AG09309 (cell line): ENCODE results near the gene LACRT.

Source experiments
- DNase-seq: peaks from one replicate; pipeline ENCODE4 v3.0.0-alpha.2; 2010; ENCODE audit warnings: low read depth
- H3K4me3 ChIP-seq: 2 replicates; pipeline ENCODE4 v1.5.1; 2011; ENCODE audit warnings: mild to moderate bottlenecking, low read depth, low read length, moderate library complexity; ENCODE audit not compliant: control insufficient read depth
- TF ChIP-seq, protein P1 (sequence below): IDR thresholded peaks from 2 replicates; pipeline ENCODE4 v1.5.1; 2011; ENCODE audit warnings: mild to moderate bottlenecking, low read depth, low read length, inconsistent platforms; ENCODE audit not compliant: insufficient read depth, control insufficient read depth; ENCODE audit errors: missing control alignments

Gene LACRT

DNA sequence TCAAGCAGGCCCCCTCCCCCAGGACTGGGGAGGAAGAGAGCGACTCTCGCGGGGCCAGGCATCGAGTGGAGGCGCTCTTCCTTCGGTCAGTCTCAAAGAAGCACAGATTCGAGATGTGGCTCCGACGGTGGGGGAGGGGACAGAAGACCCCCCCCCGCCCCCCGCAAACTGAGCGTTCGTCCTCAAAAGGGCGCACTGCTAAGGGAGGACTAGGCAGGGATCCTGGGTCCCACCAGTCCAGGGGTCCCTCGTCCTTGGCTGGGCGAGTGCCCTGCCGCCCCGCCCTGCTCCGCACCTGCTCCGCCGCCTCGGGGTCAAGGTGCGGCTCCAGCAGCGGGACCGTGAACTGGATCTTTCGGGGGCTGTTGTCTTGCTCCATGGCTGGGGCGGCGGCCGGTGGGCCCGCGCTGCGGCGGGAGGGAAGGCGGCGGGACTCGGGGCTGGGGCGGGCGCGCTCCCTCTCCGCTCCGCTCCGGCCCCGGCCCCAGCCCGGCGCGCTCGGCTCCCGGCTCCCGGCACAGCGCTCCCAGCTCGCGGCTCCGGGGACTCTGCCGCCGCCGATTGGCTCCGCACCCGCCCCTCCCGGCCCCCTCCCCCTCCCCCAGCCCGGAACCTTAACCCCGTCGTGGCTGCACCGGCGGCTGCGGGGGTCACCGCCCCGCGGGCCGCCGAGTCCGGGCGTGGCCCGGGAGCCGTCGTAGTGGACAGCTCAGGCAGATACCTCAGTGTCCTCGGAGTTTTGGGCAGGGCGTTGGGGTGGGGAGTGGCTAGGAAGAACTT lies 46.4 kb downstream of the LACRT start, which contains the start of gene PPP1R1A:
PPP1R1A (minus strand) TSS at position 550 of the 780 bp plus-strand sequence; CDS start at position 379, 171 bp downstream.
- TF ChIP-seq, protein P1, sequence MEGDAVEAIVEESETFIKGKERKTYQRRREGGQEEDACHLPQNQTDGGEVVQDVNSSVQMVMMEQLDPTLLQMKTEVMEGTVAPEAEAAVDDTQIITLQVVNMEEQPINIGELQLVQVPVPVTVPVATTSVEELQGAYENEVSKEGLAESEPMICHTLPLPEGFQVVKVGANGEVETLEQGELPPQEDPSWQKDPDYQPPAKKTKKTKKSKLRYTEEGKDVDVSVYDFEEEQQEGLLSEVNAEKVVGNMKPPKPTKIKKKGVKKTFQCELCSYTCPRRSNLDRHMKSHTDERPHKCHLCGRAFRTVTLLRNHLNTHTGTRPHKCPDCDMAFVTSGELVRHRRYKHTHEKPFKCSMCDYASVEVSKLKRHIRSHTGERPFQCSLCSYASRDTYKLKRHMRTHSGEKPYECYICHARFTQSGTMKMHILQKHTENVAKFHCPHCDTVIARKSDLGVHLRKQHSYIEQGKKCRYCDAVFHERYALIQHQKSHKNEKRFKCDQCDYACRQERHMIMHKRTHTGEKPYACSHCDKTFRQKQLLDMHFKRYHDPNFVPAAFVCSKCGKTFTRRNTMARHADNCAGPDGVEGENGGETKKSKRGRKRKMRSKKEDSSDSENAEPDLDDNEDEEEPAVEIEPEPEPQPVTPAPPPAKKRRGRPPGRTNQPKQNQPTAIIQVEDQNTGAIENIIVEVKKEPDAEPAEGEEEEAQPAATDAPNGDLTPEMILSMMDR, result no peak
- H3K4me3 ChIP-seq, result no peak within 1 kb of the TSS
- no peak for DNase-seq

DNA sequence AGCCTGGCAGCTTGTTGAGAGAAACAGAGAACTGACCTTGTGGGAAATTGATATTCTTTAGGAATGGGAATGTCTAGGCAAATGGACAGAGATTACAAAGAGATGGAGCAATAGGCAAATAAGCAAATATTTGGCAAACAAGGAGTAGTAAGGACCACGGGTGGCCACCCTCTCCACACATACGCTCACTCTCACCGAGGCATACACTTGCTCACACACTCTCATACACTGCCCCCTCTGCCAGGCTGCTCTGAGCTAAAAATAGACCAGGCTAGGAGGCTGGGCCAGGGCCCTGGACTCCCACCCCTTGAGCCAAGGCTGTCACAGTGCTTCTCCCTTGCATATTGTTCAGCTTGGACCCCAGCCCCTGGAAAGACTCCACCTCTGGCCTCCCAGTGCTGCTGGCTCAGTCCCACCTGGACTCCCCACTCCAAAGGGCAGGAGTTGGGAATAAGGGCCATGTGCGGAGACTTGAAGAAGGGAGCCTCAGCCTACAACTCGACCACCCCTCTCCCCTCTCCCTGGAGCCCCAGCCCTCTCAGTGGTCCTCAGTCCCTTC lies 47.3 kb downstream of the LACRT start:
- TF ChIP-seq, protein P1, result no peak
- no peak for DNase-seq
- no peak overlapping the region for H3K4me3 ChIP-seq

DNA sequence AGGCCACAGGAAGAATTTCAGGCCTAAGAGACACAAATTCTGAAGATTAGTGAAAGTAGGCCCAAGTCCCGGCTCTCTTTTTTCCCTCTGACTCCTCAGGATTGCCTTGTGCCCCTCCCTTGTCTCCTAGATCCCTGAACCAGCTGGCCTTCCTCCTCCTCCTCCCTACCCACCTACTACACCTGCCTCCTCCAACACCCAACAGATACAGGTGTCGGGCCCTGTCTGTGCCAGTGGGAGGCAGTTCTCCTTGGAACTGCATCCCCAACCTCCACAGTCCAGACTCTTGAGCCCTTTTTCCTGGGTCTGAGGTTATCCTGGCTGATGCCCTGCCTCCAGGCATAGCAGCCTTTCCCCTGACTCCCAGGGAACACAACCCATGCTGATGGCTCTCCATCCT lies 48.1 kb downstream of the LACRT start:
- TF ChIP-seq, protein P1, result no peak
- no peak overlapping the region for H3K4me3 ChIP-seq
- DNase-seq, result no peak

DNA sequence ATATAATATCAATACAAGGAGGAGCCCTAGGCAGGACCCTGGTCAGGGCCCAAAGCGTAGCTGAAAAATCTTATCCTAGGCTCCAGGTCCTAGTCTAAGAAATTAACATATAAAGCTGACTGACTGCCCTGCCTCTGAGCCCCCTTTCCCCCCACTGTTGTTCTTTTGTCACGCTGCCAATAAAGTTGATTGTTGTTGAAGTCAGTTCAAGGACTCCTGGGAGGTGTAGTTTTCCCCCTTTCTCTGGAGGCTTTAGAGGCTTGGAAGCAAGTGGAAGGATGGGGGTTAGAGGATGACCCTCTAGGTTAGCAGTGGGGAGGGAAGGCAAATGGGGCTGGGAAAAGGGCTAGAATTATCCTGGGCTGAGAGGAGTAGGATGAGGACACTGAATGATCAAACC lies 49.5 kb downstream of the LACRT start:
- DNase-seq, result no peak
- H3K4me3 ChIP-seq, result no peak overlapping the region
- TF ChIP-seq, protein P1, result no peak

DNA sequence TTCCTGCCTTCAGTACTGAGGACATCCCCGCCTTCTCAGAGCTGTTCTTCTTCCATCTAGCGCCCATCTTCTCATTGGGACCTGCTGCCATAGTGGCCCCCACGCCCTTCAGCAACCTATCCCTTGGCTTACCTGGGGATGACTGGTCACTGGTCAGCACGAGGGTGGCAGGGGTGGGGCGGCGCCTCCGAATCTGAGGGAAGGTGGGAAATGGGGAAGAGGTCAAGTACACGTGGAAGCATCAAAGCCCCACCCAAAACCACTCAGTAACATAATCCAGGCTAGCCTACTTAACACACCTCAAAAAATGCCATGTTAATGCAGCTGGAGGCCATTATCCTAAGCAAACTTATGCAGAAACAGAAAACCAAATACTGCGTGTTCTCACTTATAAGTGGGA lies 50.6 kb downstream of the LACRT start:
- H3K4me3 ChIP-seq, result no peak overlapping the region
- TF ChIP-seq, protein P1, result no peak
- DNase-seq, result no peak

DNA sequence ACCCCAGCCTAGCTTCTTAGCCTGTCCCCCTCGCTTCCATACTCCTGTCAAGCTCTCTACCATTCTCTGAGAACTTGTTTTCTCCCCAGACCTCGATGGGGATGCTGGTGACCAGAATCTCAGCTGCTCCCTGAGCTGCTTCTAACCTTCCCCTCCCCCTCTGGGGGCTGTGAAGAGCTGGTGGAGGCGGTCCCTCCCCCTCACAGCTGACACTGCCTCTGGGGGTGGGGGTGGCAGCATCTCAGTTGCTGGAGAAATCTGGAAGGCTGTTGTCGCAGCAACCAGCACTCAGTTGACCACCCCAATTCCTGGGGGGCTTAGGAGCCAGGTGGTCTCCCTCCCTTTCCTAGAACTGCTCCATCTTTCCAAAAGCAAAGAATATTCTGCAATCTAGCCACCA lies 51.0 kb downstream of the LACRT start:
- H3K4me3 ChIP-seq, result no peak overlapping the region
- TF ChIP-seq, protein P1, result no peak
- no peak for DNase-seq
